ENCODE data around the gene C1orf159.
"Not testable (repeated sequence)": the region's sequence is repeated elsewhere in the genome, so short reads cannot be mapped to it uniquely, and the experiment has no call there.

Gene C1orf159

GRCh38 chr1:1079408-1080121 lies 36.3 kb downstream of the C1orf159 start:
- peak; percentile 37 to 55 for DNase-seq

- not testable (repeated sequence) for DNase-seq
These were observed 38.5 kb downstream of the C1orf159 start for GRCh38 chr1:1077396-1077795.

DNA sequence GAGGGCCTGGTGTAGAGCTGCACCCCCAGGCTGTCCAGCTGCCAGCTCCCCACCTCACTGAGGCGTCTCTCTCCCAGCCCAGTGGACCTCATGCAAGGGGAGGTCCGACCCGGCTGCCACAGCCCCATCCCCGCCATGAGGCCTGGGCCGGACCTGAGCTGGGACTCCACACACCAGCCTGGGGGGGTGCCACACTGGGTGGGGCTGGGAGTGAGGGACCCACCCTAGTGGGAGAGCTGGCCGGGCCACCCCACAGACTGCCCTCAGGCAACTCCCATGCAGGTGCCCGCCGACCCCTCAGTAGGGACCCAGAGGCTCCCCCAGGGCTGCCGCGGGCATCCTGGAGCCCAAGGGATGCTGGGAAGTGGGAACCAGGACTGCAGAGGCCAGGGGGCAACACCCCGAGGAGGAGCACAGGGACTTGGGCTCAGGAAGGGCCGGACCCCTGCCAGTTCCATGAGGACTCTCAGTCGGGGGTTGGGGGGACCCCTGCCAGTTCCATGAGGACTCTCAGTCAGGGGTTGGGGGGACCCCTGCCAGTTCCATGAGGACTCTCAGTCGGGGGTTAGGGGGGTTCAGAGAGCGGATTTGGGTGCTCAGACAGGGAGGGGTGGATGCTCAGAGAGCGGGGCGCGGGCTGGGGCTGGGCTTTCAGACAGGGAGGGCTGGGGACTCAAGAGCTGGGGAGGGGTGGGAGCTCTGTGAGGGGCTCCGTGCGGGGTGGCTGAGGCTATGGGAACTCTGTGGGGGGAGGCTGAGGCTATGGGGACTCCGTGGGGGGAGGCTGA lies 40.5 kb downstream of the C1orf159 start:
- no peak for DNase-seq

GRCh38 chr1:1074631-1075147 lies 41.2 kb downstream of the C1orf159 start:
- DNase-seq, result no peak

- DNase-seq, result no peak
These were observed 41.9 kb downstream of the C1orf159 start, which contains the start of gene RNF223 for GRCh38 chr1:1073743-1074587. RNF223 (minus strand) TSS chr1:1074306; CDS start chr1:1072566, 1,740 bp downstream.

DNA sequence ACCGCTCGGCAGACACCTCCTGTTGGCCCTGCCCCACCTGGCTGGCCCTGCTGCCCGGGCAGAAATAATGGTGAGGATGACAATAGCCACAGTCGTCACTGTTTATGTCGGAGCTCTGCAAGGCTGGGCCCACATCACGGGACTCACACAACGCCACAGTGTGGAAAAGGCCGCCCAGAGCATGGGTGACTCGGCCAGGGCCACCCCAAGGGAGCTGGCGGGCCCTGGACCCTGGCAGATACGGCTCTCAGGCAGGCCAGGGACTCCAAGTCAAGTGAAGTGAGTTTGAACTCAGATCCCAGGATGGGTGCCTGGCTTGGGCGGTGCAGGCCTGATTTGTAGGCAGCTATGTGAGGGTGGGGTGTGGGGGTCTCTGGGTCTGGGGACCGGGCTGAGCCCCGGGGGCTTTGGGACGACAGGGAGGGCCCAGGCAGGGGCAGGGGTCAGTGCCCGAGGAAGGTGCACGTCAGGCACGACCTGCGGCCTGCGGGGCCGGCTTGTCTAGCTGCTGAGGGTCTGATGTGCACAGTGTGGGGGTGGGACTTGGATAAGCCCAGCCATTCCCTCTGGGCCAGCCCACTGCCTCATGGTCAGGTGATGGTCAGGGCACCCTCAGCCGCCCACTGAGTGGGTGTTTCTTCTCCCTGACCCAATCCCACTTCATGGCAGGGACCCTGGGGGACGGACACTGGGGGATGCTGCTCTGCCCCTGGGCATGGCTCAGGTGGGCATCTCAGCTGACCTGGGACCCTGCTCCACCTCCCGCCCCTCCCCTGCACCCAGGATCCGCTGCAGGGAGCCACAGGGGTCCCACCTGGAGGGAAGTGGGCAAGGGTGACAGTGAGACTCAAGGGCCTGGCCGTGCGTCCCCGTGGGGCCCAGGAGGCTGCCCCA lies 42.8 kb downstream of the C1orf159 start:
- no peak for DNase-seq

DNA sequence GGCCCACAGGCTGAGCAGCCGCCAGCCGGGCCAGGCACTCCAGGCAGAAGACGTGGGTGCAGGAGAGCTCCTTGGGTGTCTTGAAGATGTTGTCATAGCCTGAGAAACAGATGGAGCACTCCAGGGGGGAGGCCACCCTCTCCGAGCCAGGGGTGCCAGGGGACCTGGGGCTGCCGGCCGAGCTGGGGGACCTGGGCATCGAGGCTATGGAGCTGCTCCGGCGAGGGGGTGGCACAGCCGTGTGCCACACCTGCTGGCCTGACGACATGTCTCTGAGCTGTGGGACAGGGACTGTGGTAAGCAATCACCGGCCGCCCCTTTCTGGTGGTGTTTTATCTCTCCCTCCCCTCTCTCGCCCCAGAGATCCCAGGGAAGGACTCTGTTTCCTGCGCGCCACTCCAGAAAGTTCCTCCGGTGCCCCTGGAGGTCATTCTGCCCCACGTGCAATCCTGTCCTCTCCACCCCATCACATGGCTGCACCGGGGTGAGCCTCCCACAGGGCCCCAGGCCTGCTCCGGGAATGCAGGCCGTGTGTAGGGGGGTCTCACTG lies 43.5 kb downstream of the C1orf159 start:
- DNase-seq, result no peak

- no peak for DNase-seq
These were observed 44.2 kb downstream of the C1orf159 start for GRCh38 chr1:1071486-1072298.

GRCh38 chr1:1069711-1070676 lies 45.9 kb downstream of the C1orf159 start:
- no peak for DNase-seq

GRCh38 chr1:1069056-1069710 lies 46.7 kb downstream of the C1orf159 start:
- DNase-seq, result peak; percentile 83 to 90

- peak; percentile 30 to 42 for DNase-seq
These were observed 47.3 kb downstream of the C1orf159 start for GRCh38 chr1:1068517-1069055.

GRCh38 chr1:1067860-1068516 lies 47.9 kb downstream of the C1orf159 start:
- no peak for DNase-seq

- DNase-seq, result no peak
These were observed 48.5 kb downstream of the C1orf159 start for GRCh38 chr1:1067284-1067859.

GRCh38 chr1:1066403-1067283 lies 49.2 kb downstream of the C1orf159 start:
- peak in 1 of 2 experiments; percentile 25 for DNase-seq

- DNase-seq, result not testable (repeated sequence)
These were observed 50.0 kb downstream of the C1orf159 start for GRCh38 chr1:1065940-1066304.

- DNase-seq, result no peak
These were observed 50.5 kb downstream of the C1orf159 start for GRCh38 chr1:1065265-1065939.

Data from stimulated activated CD4-positive, alpha-beta T cell treated with anti-CD3 and anti-CD28 coated beads, Interleukin-4, amount 100 ng/mL, for 4 hours (primary cell).